ENCODE measurements around the gene NOX5. TPM values are rescaled to one million over a fixed set of nuclear protein-coding genes. Genes with fewer than 3 reads are reported as not detected.

The NOX5 gene
- total and polyA plus RNA-seq, 2 of the 13 experiments (the other 11 are each of a cell fraction or from before 2014, with no cell fraction given), result not detected

DNA sequence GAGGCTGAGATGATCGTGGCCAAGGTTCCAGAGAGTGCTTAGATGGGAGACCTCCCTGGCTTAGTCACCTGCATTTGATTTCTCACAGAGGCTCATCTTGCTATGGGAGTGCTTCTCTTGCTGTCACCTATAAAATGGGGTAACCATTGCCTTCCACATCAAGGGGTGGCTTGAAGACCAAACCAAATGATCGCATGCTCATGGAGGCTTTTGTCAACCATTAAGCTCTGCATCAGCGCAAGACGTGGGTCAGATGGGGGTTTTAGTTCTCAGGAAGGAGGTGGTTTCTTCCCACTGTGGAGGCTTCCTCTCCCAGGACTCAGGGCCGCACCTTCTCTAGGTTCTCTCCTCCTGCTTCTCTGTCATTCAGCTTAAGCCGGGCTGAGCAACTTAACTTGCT is 27.4 kb upstream of the NOX5 start:
- TF ChIP-seq ZNF280D (CRISPR knock-in tag; IDR thresholded peaks at IDR 0.05) (no peak), ZNF800 (CRISPR knock-in tag; IDR thresholded peaks at IDR 0.05) (no peak), SRY (CRISPR knock-in tag; IDR thresholded peaks at IDR 0.05) (no peak), SRF (IDR thresholded peaks at IDR 0.05; ENCODE audit: low read depth, low read length) (no peak)
- TF ChIP-seq, protein P1, sequence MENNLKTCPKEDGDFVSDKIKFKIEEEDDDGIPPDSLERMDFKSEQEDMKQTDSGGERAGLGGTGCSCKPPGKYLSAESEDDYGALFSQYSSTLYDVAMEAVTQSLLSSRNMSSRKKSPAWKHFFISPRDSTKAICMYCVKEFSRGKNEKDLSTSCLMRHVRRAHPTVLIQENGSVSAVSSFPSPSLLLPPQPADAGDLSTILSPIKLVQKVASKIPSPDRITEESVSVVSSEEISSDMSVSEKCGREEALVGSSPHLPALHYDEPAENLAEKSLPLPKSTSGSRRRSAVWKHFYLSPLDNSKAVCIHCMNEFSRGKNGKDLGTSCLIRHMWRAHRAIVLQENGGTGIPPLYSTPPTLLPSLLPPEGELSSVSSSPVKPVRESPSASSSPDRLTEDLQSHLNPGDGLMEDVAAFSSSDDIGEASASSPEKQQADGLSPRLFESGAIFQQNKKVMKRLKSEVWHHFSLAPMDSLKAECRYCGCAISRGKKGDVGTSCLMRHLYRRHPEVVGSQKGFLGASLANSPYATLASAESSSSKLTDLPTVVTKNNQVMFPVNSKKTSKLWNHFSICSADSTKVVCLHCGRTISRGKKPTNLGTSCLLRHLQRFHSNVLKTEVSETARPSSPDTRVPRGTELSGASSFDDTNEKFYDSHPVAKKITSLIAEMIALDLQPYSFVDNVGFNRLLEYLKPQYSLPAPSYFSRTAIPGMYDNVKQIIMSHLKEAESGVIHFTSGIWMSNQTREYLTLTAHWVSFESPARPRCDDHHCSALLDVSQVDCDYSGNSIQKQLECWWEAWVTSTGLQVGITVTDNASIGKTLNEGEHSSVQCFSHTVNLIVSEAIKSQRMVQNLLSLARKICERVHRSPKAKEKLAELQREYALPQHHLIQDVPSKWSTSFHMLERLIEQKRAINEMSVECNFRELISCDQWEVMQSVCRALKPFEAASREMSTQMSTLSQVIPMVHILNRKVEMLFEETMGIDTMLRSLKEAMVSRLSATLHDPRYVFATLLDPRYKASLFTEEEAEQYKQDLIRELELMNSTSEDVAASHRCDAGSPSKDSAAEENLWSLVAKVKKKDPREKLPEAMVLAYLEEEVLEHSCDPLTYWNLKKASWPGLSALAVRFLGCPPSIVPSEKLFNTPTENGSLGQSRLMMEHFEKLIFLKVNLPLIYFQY (CRISPR knock-in tag; IDR thresholded peaks at IDR 0.05; ENCODE audit: borderline replicate concordance), result no peak
- no peak overlapping the region for H3K4me3 ChIP-seq (replicated peaks in 1 of 3; ENCODE audit: insufficient read depth in 1 of 3, low read depth in 2 of 3, low read length in 3 of 3)
- no peak overlapping the region for H3K4me2 ChIP-seq (ENCODE audit: low read depth, low read length)
- H3K27ac ChIP-seq (ENCODE audit: extremely low read length, insufficient read depth, low read length), result no peak overlapping the region
- no peaks in the 10 kb centered on the region for H3K9me3 ChIP-seq (ENCODE audit: low read length)
- WGBS (ENCODE audit: low lambda C conversion rate), result 16% methylated on average over 5 of the region's 6 CpGs
- intact Hi-C loops (cut with micrococcal nuclease; ENCODE audit: unreplicated experiment), result no loop called here
- H3K36me3 ChIP-seq (replicated peaks in 1 of 2; ENCODE audit: control insufficient read depth in 1 of 2, insufficient read depth in 2 of 2, low read length in 2 of 2), result no peaks in the 10 kb centered on the region
- no peaks in the 10 kb centered on the region for H4K20me1 ChIP-seq (ENCODE audit: insufficient read depth, low read length)
- H3K27me3 ChIP-seq (ENCODE audit: control insufficient read depth in 1 of 2, insufficient read depth in 2 of 2, low read length in 2 of 2), result peaks cover 0 to 6% of the 10 kb centered on the region in 2 experiments; a peak in 1 of 5 replicates
- no TSS peak for BruUV-seq (replicated peaks)
- DNase-seq (ENCODE audit: low spot score), result no peak
- no peak for FAIRE-seq
- no peaks in the 10 kb centered on the region for H3K4me1 ChIP-seq (ENCODE audit: insufficient read depth, low read length)
- ATAC-seq, result no peak
- in situ Hi-C loops (cut with HindIII; ENCODE audit: extremely low pct_ligation_motif_present, low pct_unique_long_range_greater_than_20kb), result no loop called here
- H3K79me2 ChIP-seq (ENCODE audit: insufficient read depth, low read length), result no peaks in the 10 kb centered on the region
- no peak overlapping the region for H3K9ac ChIP-seq (ENCODE audit: insufficient read depth, low read depth, low read length)
- CTCF ChIA-PET (ENCODE audit: low intra/inter-chr PET ratio, low total read pairs), result no interaction called here
- POLR2A ChIA-PET, result no interaction called here
- no peak overlapping the region for H2AFZ ChIP-seq (ENCODE audit: low read length)
